Islet of Langerhans (tissue), 1 donor: ENCODE measurements around the gene HEBP2.

Experiments used
- FAIRE-seq: peaks from one replicate; lab custom pipeline; 2011; peaks lifted over from hg19 to GRCh38; lab: Jason Lieb, UNC

HEBP2 gene

GRCh38 chr6:138397128-138398122, 6.6 kb upstream of the HEBP2 start:
- no peak for FAIRE-seq

GRCh38 chr6:138400326-138400725, 3.7 kb upstream of the HEBP2 start:
- FAIRE-seq, result no peak

GRCh38 chr6:138401960-138402837, 1.8 kb upstream of the HEBP2 start:
- FAIRE-seq, result no peak

GRCh38 chr6:138402838-138403187, 1.2 kb upstream of the HEBP2 start:
- no peak for FAIRE-seq

GRCh38 chr6:138403324-138403800, 661 bp upstream of the HEBP2 start:
- FAIRE-seq, result no peak

- FAIRE-seq, result no peak
Measured at GRCh38 chr6:138404666-138405337, 779 bp downstream of the HEBP2 start.

- no peak for FAIRE-seq
Measured at GRCh38 chr6:138405816-138406413, 1.9 kb downstream of the HEBP2 start.

GRCh38 chr6:138406443-138406842, 2.4 kb downstream of the HEBP2 start:
- FAIRE-seq, result no peak

- FAIRE-seq, result no peak
Measured at GRCh38 chr6:138410048-138410735, 6.2 kb downstream of the HEBP2 start.

GRCh38 chr6:138410972-138411880, 7.2 kb downstream of the HEBP2 start:
- no peak for FAIRE-seq

- FAIRE-seq, result no peak
Measured at GRCh38 chr6:138415125-138415524, 11.1 kb downstream of the HEBP2 start.

- no peak for FAIRE-seq
Measured at GRCh38 chr6:138416206-138416605, 12.2 kb downstream of the HEBP2 start.

- FAIRE-seq, result no peak
Measured at GRCh38 chr6:138417493-138418117, 13.6 kb downstream of the HEBP2 start.

- FAIRE-seq, result no peak
Measured at GRCh38 chr6:138418118-138418742, 14.2 kb downstream of the HEBP2 start.

GRCh38 chr6:138419766-138420165, 15.7 kb downstream of the HEBP2 start:
- FAIRE-seq, result no peak

- FAIRE-seq, result no peak
Measured at GRCh38 chr6:138420356-138420755, 16.3 kb downstream of the HEBP2 start.

GRCh38 chr6:138421089-138421488, 17.1 kb downstream of the HEBP2 start:
- FAIRE-seq, result no peak

- no peak for FAIRE-seq
Measured at GRCh38 chr6:138421608-138422007, 17.6 kb downstream of the HEBP2 start.

GRCh38 chr6:138422861-138423260, 18.8 kb downstream of the HEBP2 start:
- no peak for FAIRE-seq
